Transverse colon (tissue), 3 donors: Measurements from ENCODE around the gene ACADM.

ENCODE experiments used
- POLR2A ChIP-seq: fragments of 450-650 bp; IDR thresholded peaks from one replicate; pipeline ENCODE4 v1.6.1; 2016; ENCODE audit warnings: antibody characterized with exemption, mild to moderate bottlenecking, moderate library complexity
- POLR2AphosphoS5 ChIP-seq, 3 donors: sonication (generic); formaldehyde crosslinking; IDR thresholded peaks; one replicate each; pipeline ENCODE4 v1.6.1; 2016; ENCODE audit warnings: antibody characterized with exemption in 3 of 3

DNA sequence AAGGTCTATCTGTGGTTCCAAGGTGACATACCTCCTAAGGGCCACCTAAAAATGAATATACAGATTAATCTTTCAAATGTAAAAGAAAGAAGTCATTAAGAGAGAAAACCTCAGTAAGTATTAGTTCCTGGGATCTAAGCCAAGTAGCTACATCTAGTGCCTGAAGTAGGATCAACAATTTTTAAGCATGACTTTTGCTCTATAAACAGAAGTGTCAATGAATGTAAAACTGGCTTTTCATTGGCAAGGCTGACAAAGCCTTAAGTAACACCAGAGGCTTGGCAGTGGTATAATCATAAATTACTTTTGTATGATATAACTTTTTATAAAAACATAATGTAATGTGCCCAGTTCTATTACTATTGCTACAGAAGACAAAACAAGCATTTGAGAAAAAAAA, 12.2 kb upstream of the ACADM start:
- TF ChIP-seq POLR2AphosphoS5 (IDR thresholded peaks at IDR 0.05), result no peak
- no peak for TF ChIP-seq POLR2A
